C4-2B (cell line): ENCODE results near the gene COL9A1.

ENCODE experiments used
- CTCF ChIP-seq: fragments of 450-650 bp; conservative IDR thresholded peaks from 2 replicates; pipeline ENCODE4 v1.5.1; 2017; ENCODE audit warnings: mild to moderate bottlenecking
- ZFX ChIP-seq: fragments of 450-650 bp; IDR thresholded peaks from 2 replicates; pipeline ENCODE4 v1.6.1; 2017

- no peak for TF ChIP-seq CTCF
- no peak for TF ChIP-seq ZFX
Observed at GRCh38 chr6:70188202-70188601, 114.7 kb downstream of the COL9A1 start.
